Keratinocyte (primary cell): ENCODE data around the gene OGFOD3.

ENCODE experiments used
- EZH2 ChIP-seq: IDR thresholded peaks from one replicate; pipeline ENCODE4 v1.6.1; 2012; ENCODE audit warnings: inconsistent platforms, mild to moderate bottlenecking, low read length, moderate library complexity
- TF ChIP-seq, protein P1 (sequence below), 3 experiments: IDR thresholded peaks in 1 of 3; conservative IDR thresholded peaks in 1 of 3; optimal IDR thresholded peaks in 1 of 3; 2 replicates in 2 of 3; 3 replicates in 1 of 3; pipeline versions ENCODE3 to v1.5.1; 2011; ENCODE audit warnings: low read length in 3 of 3, mild to moderate bottlenecking in 3 of 3, moderate library complexity in 2 of 3, control low read depth in 1 of 3, inconsistent platforms in 1 of 3; ENCODE audit not compliant: insufficient read depth in 2 of 3; ENCODE audit errors: extremely low read depth in 1 of 3

DNA sequence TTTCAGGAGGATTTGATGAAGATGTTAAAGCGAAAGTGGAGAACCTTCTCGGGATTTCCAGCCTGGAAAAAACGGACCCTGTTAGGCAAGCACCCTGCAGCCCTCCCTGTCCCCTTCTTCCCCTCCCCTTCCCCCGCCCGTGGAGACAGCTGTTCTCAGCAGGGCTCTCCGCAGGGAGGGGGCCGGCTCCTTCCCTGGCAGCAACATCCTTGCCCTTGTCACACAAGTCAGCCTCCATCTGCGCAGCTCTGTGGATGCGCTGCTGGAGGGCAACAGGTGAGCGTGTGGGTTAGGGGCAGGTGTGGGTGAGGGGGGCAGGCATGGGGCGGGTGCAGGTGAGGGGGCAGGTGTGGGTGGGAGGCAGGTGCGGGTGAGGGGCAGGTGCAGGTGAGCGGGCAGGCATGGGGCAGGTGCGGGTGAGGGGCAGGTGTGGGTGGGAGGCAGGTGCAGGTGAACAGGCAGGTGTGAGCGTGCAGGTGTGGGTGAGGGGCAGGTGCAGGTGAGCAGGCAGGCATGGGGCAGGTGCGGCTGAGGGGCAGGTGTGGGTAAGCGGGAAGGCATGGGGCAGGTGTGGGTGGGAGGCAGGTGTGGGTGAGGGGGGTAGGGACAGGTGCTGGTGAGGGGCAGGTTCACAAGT is 22.7 kb upstream of the OGFOD3 start:
- TF ChIP-seq, protein P1, sequence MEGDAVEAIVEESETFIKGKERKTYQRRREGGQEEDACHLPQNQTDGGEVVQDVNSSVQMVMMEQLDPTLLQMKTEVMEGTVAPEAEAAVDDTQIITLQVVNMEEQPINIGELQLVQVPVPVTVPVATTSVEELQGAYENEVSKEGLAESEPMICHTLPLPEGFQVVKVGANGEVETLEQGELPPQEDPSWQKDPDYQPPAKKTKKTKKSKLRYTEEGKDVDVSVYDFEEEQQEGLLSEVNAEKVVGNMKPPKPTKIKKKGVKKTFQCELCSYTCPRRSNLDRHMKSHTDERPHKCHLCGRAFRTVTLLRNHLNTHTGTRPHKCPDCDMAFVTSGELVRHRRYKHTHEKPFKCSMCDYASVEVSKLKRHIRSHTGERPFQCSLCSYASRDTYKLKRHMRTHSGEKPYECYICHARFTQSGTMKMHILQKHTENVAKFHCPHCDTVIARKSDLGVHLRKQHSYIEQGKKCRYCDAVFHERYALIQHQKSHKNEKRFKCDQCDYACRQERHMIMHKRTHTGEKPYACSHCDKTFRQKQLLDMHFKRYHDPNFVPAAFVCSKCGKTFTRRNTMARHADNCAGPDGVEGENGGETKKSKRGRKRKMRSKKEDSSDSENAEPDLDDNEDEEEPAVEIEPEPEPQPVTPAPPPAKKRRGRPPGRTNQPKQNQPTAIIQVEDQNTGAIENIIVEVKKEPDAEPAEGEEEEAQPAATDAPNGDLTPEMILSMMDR (optimal IDR thresholded peaks at IDR 0.05 in 1 of 3, IDR thresholded peaks at IDR 0.05 in 1 of 3, conservative IDR thresholded peaks at IDR 0.05 in 1 of 3; ENCODE audit: extremely low read depth in 1 of 3, insufficient read depth in 2 of 3, low read length in 3 of 3): no peak
- no peak for TF ChIP-seq EZH2
